ENCODE data around the gene PCDHGA7.

DNA sequence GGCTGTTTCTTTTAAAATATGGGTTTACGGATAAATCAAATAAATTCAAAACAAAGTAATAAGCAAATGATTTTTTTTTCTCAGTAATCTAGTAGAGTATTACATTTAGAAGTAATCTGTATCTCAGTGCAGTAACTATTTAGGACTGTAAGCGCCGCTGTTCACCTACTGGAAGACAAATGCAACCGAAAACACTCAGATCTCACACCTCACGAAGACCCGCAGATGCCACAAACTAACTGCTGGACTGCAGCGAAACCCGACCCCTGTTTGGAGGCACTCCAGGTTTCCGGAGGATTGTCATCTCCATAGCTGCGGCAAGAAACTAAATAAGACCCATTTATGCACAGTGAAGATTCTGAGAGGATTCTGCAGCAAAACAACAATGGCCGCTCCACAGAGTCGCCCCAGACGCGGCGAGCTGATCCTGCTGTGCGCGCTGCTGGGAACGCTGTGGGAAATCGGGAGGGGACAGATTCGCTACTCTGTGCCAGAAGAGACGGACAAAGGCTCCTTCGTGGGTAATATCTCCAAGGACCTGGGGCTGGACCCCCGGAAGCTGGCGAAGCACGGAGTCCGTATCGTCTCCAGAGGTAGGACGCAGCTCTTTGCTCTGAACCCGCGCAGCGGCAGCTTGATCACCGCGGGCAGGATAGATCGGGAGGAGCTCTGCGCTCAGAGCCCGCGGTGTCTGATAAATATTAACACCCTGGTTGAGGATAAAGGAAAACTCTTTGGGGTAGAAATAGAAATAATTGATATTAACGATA, 10.1 kb downstream of the PCDHGA7 start, which contains the start of gene PCDHGA8:
- no peak for TF ChIP-seq CTCF (IDR thresholded peaks at IDR 0.05)
- TF ChIP-seq POLR2A (IDR thresholded peaks at IDR 0.05), result no peak

Measured in Peyer's patch (tissue), 4 donors.